Spinal cord (tissue), 10 donors: ENCODE measurements around the gene CD46. TPM values are rescaled to one million over a fixed set of nuclear protein-coding genes. Genes with fewer than 3 reads are reported as not detected.

Experiments used
- DNase-seq, 6 donors: peaks; one replicate each; pipeline versions ENCODE4 v3.0.0 to v3.0.0-alpha.2; 2013 to 2015; ENCODE audit warnings: low spot score in 6 of 6, low read depth in 4 of 6
- H3K27ac ChIP-seq: one replicate; pipeline ENCODE4 v1.5.1; 2013; ENCODE audit warnings: low read depth, low read length, control low read depth
- H3K27me3 ChIP-seq: one replicate; pipeline ENCODE4 v1.6.1; 2013; ENCODE audit warnings: low read length; ENCODE audit not compliant: control insufficient read depth, insufficient read depth
- H3K36me3 ChIP-seq: one replicate; pipeline ENCODE4 v1.6.1; 2013; ENCODE audit warnings: low read length; ENCODE audit not compliant: control insufficient read depth, insufficient read depth
- H3K4me1 ChIP-seq: one replicate; pipeline ENCODE4 v1.6.1; 2013; ENCODE audit warnings: low read length; ENCODE audit not compliant: control insufficient read depth, insufficient read depth
- H3K4me3 ChIP-seq: one replicate; pipeline ENCODE4 v1.5.1; 2013; ENCODE audit warnings: low read depth, low read length, control low read depth
- H3K9me3 ChIP-seq: one replicate; pipeline ENCODE4 v1.6.1; 2013; ENCODE audit warnings: low read length; ENCODE audit not compliant: control insufficient read depth, insufficient read depth
- WGBS: methylation state at CpG from one replicate; pipeline ENCODE4 v1.1.5; 2013; ENCODE audit warnings: missing lambda C conversion rate; ENCODE audit not compliant: insufficient coverage; 5-methylcytosine and 5-hydroxymethylcytosine counted together
- polyA plus RNA-seq, 2 donors: library from polyadenylated mRNA; unstranded; fragments of 120-200 nt; gene quantifications; one replicate each; pipeline ENCODE4 v1.2.1, GENCODE V29; 2013; ENCODE audit not compliant: insufficient read length in 2 of 2
- total RNA-seq, 2 donors: library from RNA; depleted of rRNA in 1 of 2; stranded (reverse); fragments of 120-200 nt in 1 of 2; fragments of >200 nt in 1 of 2; gene quantifications; one replicate each; pipeline versions ENCODE4 v1.2.3 to v1.2.4, GENCODE V29; 2013 to 2014
- donor health status: healthy.

The CD46 gene
- total and polyA plus RNA-seq, 4 donors, result 71.7 to 119 (median 95.9) TPM

GRCh38 chr1:207831517-207832327, 79.9 kb downstream of the CD46 start:
- no peaks in the 10 kb centered on the region for H3K27me3 ChIP-seq

GRCh38 chr1:207832796-207833195, 80.9 kb downstream of the CD46 start:
- 97% methylated on average over 8 of the region's 8 CpGs for WGBS
- DNase-seq, result no peak
- H3K27ac ChIP-seq, result no peak overlapping the region
- H3K4me1 ChIP-seq, result peaks cover 7% of the 10 kb centered on the region
- no peak overlapping the region for H3K4me3 ChIP-seq
- H3K9me3 ChIP-seq, result no peaks in the 10 kb centered on the region
- no peaks in the 10 kb centered on the region for H3K36me3 ChIP-seq
- H3K27me3 ChIP-seq, result no peaks in the 10 kb centered on the region

More at GRCh38 chr1:207831517-207832327, 79.9 kb downstream of the CD46 start:
- DNase-seq, result no peak
- H3K36me3 ChIP-seq, result no peaks in the 10 kb centered on the region
- H3K4me3 ChIP-seq, result no peak overlapping the region
- peaks cover 12% of the 10 kb centered on the region for H3K4me1 ChIP-seq
- H3K9me3 ChIP-seq, result no peaks in the 10 kb centered on the region
- no peak overlapping the region for H3K27ac ChIP-seq
- WGBS, result 82% methylated on average over 7 of the region's 9 CpGs

DNA sequence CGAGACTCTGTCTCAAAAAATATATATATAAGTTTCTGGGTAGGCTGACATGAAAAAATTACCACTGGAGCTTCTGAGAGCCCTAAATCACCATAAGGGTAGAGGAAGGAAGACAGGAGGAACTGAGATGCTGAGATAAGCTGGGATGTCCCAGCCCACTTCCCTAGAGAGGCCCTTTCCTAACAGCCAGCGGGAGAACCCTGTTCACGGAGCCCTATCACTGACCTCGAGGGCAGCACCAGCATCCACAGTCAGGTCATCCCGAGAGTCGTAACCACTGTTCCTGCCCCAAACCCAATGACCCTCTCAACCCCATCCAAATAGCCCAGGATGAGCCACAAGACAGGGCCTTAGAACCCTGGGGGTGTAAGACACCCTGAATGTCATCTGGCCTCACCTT, 81.5 kb downstream of the CD46 start:
- 98% methylated on average over 5 of the region's 6 CpGs for WGBS
- no peak for DNase-seq
- H3K4me1 ChIP-seq, result peaks cover 12% of the 10 kb centered on the region

DNA sequence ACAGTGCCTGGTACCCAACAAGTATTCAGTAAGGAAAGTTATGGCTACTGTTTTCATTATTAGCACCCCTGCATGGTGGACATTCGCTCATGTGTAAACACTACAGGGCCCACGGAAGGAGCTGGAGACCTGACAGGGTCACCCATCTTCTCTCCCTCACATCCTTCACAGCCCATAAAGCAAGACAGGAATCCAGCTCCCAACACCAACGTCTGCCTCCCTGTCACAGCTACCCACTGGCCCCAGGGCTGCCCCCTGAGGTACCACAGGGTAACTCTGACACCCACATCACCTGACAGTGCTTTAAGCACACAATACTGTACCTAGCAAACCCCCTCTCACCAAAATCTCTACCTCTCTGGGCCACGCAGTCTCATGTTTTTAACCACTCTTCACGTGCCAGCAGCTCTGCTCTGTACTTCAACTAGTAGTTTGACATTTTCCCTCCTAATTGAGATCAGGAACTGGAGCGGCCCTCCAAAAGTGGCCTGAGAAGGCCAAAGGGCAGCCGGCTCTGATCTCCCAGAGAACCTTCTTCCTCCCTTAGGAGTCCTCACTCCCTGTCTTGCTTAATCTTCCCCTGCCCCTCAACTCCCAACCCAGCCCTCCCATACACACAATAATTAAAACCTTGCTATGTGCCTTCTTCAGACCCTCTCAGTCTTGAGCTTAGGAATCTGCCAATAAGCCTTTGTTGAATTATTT, 82.3 kb downstream of the CD46 start:
- Histone ChIP-seq H3K4me3 (no peak overlapping the region), H3K4me1 (peaks cover 16% of the 10 kb centered on the region), H3K27ac (no peak overlapping the region), H3K36me3 (no peaks in the 10 kb centered on the region), H3K27me3 (no peaks in the 10 kb centered on the region), H3K9me3 (no peaks in the 10 kb centered on the region)
- 94% methylated on average over 7 of the region's 7 CpGs for WGBS
- no peak for DNase-seq

More for the DNA sequence above, 81.5 kb downstream of the CD46 start:
- Histone ChIP-seq H3K9me3 (no peaks in the 10 kb centered on the region), H3K27ac (no peak overlapping the region), H3K4me3 (no peak overlapping the region), H3K36me3 (no peaks in the 10 kb centered on the region), H3K27me3 (no peaks in the 10 kb centered on the region)

DNA sequence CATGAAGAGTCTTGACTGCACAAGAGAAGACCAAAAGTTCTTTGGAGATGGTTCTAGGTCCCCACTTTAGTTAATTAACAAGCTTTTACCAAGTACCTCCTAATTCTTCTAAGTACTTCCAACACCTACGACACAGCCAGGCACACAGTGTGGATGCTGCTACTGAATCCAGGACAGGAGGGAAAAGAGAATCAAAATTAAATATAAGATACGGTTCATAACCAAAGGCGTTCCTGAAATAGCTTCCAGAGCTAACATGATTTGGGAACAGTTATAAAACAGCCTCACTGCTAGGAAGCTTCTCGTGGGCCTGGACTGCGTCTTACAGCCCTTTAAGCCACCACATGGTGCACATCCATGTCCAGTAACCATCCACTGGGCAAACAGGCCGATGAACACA, 84.1 kb downstream of the CD46 start:
- no peak for DNase-seq
- H3K9me3 ChIP-seq, result no peaks in the 10 kb centered on the region
- H3K36me3 ChIP-seq, result no peaks in the 10 kb centered on the region
- H3K27me3 ChIP-seq, result no peaks in the 10 kb centered on the region
- no peak overlapping the region for H3K4me3 ChIP-seq
- WGBS, result 98% methylated on average over 5 of the region's 6 CpGs
- peaks cover 11% of the 10 kb centered on the region for H3K4me1 ChIP-seq
- no peak overlapping the region for H3K27ac ChIP-seq

GRCh38 chr1:207836591-207837347, 84.9 kb downstream of the CD46 start:
- no peak overlapping the region for H3K27ac ChIP-seq

GRCh38 chr1:207837673-207838072, 85.8 kb downstream of the CD46 start:
- Histone ChIP-seq H3K9me3 (no peaks in the 10 kb centered on the region), H3K27ac (no peak overlapping the region), H3K4me1 (peaks cover 8% of the 10 kb centered on the region), H3K27me3 (no peaks in the 10 kb centered on the region), H3K36me3 (no peaks in the 10 kb centered on the region), H3K4me3 (no peak overlapping the region)
- WGBS, result no CpG with 5 or more reads among the region's 4 CpGs
- DNase-seq, result peak in 1 of 6 donors; percentile 33

More at GRCh38 chr1:207836591-207837347, 84.9 kb downstream of the CD46 start:
- Histone ChIP-seq H3K4me1 (peaks cover 9% of the 10 kb centered on the region), H3K9me3 (no peaks in the 10 kb centered on the region), H3K27me3 (no peaks in the 10 kb centered on the region), H3K4me3 (no peak overlapping the region), H3K36me3 (no peaks in the 10 kb centered on the region)
- WGBS, result 68% methylated on average over 11 of the region's 15 CpGs
- no peak for DNase-seq

- no peak for DNase-seq
- Histone ChIP-seq H3K36me3 (no peaks in the 10 kb centered on the region), H3K27ac (no peak overlapping the region), H3K9me3 (no peaks in the 10 kb centered on the region), H3K4me3 (no peak overlapping the region), H3K27me3 (no peaks in the 10 kb centered on the region), H3K4me1 (peaks cover 8% of the 10 kb centered on the region)
- 60% methylated on average over 12 of the region's 15 CpGs for WGBS
Measured at GRCh38 chr1:207838156-207839082, 86.6 kb downstream of the CD46 start.

- Histone ChIP-seq H3K9me3 (no peaks in the 10 kb centered on the region), H3K36me3 (no peaks in the 10 kb centered on the region), H3K4me3 (no peak overlapping the region), H3K4me1 (peaks cover 8% of the 10 kb centered on the region), H3K27me3 (no peaks in the 10 kb centered on the region), H3K27ac (no peak overlapping the region)
- no peak for DNase-seq
Measured at GRCh38 chr1:207839083-207839413, 87.2 kb downstream of the CD46 start.
